GM12878 (cell line): ENCODE measurements around the gene STRA6. TPM values are rescaled to one million over a fixed set of nuclear protein-coding genes. Genes with fewer than 3 reads are reported as not detected.

Experiments
- ATAC-seq: fragments of 200-7000 bp; cut with Tn5 transposase; 3 replicates; pipeline ENCODE4 v1.9.1; 2020; ENCODE audit warnings: mild to moderate bottlenecking, moderate library complexity
- BruUV-seq: library from RNA; stranded (reverse); fragments of 400-500 nt; replicated peaks from 2 replicates; lab custom pipeline; 2021; lab: Mats Ljungman, UMichigan
- CTCF ChIA-PET: fragments of 300-600 bp; sonication (Branson Sonifier 250); formaldehyde crosslinking; extraction: SDS; loops from one replicate; lab custom pipeline; 2021; ENCODE audit warnings: inconsistent platforms; lab: Yijun Ruan, JAX
- POLR2A ChIA-PET: fragments of 350-600 bp; formaldehyde crosslinking; extraction: SDS; loops from one replicate; lab custom pipeline; 2021; ENCODE audit warnings: inconsistent platforms; lab: Charles Lee
- RAD21 ChIA-PET: fragments of 300-600 bp; sonication (Branson Sonifier 250); formaldehyde crosslinking; loops from one replicate; lab custom pipeline; 2023; ENCODE audit warnings: antibody characterized with exemption; ENCODE audit not compliant: unreplicated experiment; lab: Charles Lee
- SMC1A ChIA-PET: fragments of 300-600 bp; sonication (Branson Sonifier 250); formaldehyde crosslinking; loops from one replicate; lab custom pipeline; 2023; ENCODE audit not compliant: unreplicated experiment, uncharacterized antibody; lab: Charles Lee
- DNase-seq: peaks from one replicate; pipeline ENCODE4 v3.0.0-alpha.2; 2011; ENCODE audit warnings: low read depth, low spot score
- FAIRE-seq: peaks from 3 replicates; lab custom pipeline; 2011; peaks lifted over from hg19 to GRCh38; lab: Jason Lieb, UNC
- H2AFZ ChIP-seq: 2 replicates; pipeline ENCODE4 v1.6.0; 2011; ENCODE audit warnings: low read depth, low read length, control low read depth; ENCODE audit not compliant: control insufficient read depth
- H3K27ac ChIP-seq: 2 replicates; pipeline ENCODE4 v1.5.1; 2011; ENCODE audit warnings: control low read depth; ENCODE audit not compliant: control insufficient read depth, insufficient read depth
- H3K27me3 ChIP-seq, 2 experiments: replicated peaks in 1 of 2; 2 replicates each; pipeline versions ENCODE4 v1.6.0 to v1.6.1; 2011; ENCODE audit warnings: low read length in 1 of 2; ENCODE audit not compliant: control insufficient read depth in 2 of 2, insufficient read depth in 2 of 2
- H3K36me3 ChIP-seq, 2 experiments: 2 replicates each; pipeline ENCODE4 v1.5.1; 2011; ENCODE audit warnings: low read length in 1 of 2; ENCODE audit not compliant: control insufficient read depth in 2 of 2, insufficient read depth in 2 of 2
- H3K4me1 ChIP-seq: 2 replicates; pipeline ENCODE4 v1.6.1; 2011; ENCODE audit warnings: mild to moderate bottlenecking, low read length, moderate library complexity, mixed read lengths; ENCODE audit not compliant: control insufficient read depth, insufficient read depth
- H3K4me2 ChIP-seq: 2 replicates; pipeline ENCODE4 v1.6.0; 2011; ENCODE audit warnings: control low read depth; ENCODE audit not compliant: control insufficient read depth, insufficient read depth
- H3K4me3 ChIP-seq: fragments of 200-600 bp; sonication (generic); 2 replicates; pipeline ENCODE4 v1.5.1; 2016
- H3K79me2 ChIP-seq: 2 replicates; pipeline ENCODE4 v1.6.0; 2011; ENCODE audit warnings: low read length; ENCODE audit not compliant: control insufficient read depth, insufficient read depth
- H3K9ac ChIP-seq: 2 replicates; pipeline ENCODE4 v1.8.0; 2011; ENCODE audit warnings: low read length, control low read depth, mixed read lengths; ENCODE audit not compliant: control insufficient read depth, insufficient read depth
- H3K9me3 ChIP-seq: replicated peaks from 3 replicates; pipeline ENCODE4 v1.5.1; 2011; ENCODE audit warnings: mild to moderate bottlenecking, low read length; ENCODE audit not compliant: control insufficient read depth, insufficient read depth
- H4K20me1 ChIP-seq: 2 replicates; pipeline ENCODE4 v1.6.0; 2011; ENCODE audit not compliant: control insufficient read depth, insufficient read depth
- ATF7 ChIP-seq: fragments of 450-650 bp; IDR thresholded peaks from 2 replicates; pipeline ENCODE4 v1.6.1; 2016; ENCODE audit warnings: low read depth, mild to moderate bottlenecking
- MTA2 ChIP-seq: fragments of 450-650 bp; IDR thresholded peaks from 2 replicates; pipeline ENCODE4 v1.6.1; 2016; ENCODE audit warnings: low read depth, mild to moderate bottlenecking, moderate library complexity
- RBBP5 ChIP-seq: fragments of 200-600 bp; sonication (generic); conservative IDR thresholded peaks from 2 replicates; pipeline ENCODE4 v1.6.1; 2016
- SREBF2 ChIP-seq: IDR thresholded peaks from 2 replicates; pipeline ENCODE4 v1.6.1; 2012; ENCODE audit warnings: mild to moderate bottlenecking, low read length
- SUZ12 ChIP-seq: fragments of 200-600 bp; sonication (generic); IDR thresholded peaks from one replicate; pipeline ENCODE4 v1.6.1; 2018; ENCODE audit warnings: antibody characterized with exemption, mild to moderate bottlenecking; ENCODE audit not compliant: unreplicated experiment
- TCF3 ChIP-seq: IDR thresholded peaks from 2 replicates; pipeline ENCODE4 v1.6.1; 2012; ENCODE audit warnings: low read depth, mild to moderate bottlenecking, low read length, borderline replicate concordance; ENCODE audit not compliant: insufficient read depth
- ZNF24 ChIP-seq: fragments of 450-650 bp; IDR thresholded peaks from 2 replicates; pipeline ENCODE4 v1.6.1; 2017; ENCODE audit warnings: antibody characterized with exemption, mild to moderate bottlenecking
- ZNF274 ChIP-seq: IDR thresholded peaks from one replicate; pipeline ENCODE4 v1.8.0; 2011; ENCODE audit not compliant: insufficient read length, insufficient read depth
- ZNF384 ChIP-seq: IDR thresholded peaks from 2 replicates; pipeline ENCODE4 v1.6.1; 2012; ENCODE audit warnings: low read depth, mild to moderate bottlenecking, low read length, improper control_type of control experiment, borderline replicate concordance
- WGBS: methylation state at CpG from one replicate; pipeline ENCODE4 v1.1.6; 2016; ENCODE audit warnings: low lambda C conversion rate; ENCODE audit not compliant: insufficient replicate concordance, insufficient coverage; ENCODE audit errors: missing lambda C conversion rate; 5-methylcytosine and 5-hydroxymethylcytosine counted together
- in situ Hi-C: fragments of 300-500 bp; cut with MboI; formaldehyde crosslinking; loops from 9 replicates; pipeline ENCODE4 v1.14.3; 2018; ENCODE audit warnings: mixed read lengths
- intact Hi-C: fragments of 100-400 bp; cut with micrococcal nuclease; formaldehyde crosslinking; loops from one replicate; pipeline ENCODE4 v1.14.2; 2022; ENCODE audit not compliant: unreplicated experiment
- polyA plus RNA-seq, 11 experiments: library from polyadenylated mRNA; depleted of rRNA in 4 of 11; unstranded in 6 of 11; stranded (reverse) in 5 of 11; fragments of >200 nt; fragmentation: Nextera tagmentation in 4 of 11; fragmentation: Illumina TruSeq in 1 of 11; extraction: Ambion mirVana in 4 of 11; extraction: Trizol in 1 of 11; gene quantifications; 1 replicate in 1 of 11; 2 replicates in 10 of 11; pipeline versions ENCODE4 v1.2.1 to v1.2.3, GENCODE V29; 2011 to 2016; ENCODE audit warnings: inconsistent platforms in 2 of 11, missing spikeins in 2 of 11, low read depth in 1 of 11
- total RNA-seq, 4 experiments: library from RNA; depleted of rRNA in 3 of 4; stranded (reverse); fragments of >200 nt in 3 of 4; fragmentation: Illumina TruSeq in 1 of 4; extraction: Trizol in 1 of 4; gene quantifications; 2 replicates each; pipeline versions ENCODE4 v1.2.1 to v1.2.3, GENCODE V29; 2013 to 2021
- TF ChIP-seq, protein P1 (sequence below): fragments of 450-650 bp; IDR thresholded peaks from 2 replicates; pipeline ENCODE4 v1.6.1; 2017; ENCODE audit warnings: antibody characterized with exemption, mild to moderate bottlenecking, moderate library complexity

The STRA6 gene
- total and polyA plus RNA-seq, 10 of the 15 experiments (the other 5 are each of a cell fraction or from before 2014, with no cell fraction given), result 0.31 to 10.8 (median 5.8) TPM

DNA sequence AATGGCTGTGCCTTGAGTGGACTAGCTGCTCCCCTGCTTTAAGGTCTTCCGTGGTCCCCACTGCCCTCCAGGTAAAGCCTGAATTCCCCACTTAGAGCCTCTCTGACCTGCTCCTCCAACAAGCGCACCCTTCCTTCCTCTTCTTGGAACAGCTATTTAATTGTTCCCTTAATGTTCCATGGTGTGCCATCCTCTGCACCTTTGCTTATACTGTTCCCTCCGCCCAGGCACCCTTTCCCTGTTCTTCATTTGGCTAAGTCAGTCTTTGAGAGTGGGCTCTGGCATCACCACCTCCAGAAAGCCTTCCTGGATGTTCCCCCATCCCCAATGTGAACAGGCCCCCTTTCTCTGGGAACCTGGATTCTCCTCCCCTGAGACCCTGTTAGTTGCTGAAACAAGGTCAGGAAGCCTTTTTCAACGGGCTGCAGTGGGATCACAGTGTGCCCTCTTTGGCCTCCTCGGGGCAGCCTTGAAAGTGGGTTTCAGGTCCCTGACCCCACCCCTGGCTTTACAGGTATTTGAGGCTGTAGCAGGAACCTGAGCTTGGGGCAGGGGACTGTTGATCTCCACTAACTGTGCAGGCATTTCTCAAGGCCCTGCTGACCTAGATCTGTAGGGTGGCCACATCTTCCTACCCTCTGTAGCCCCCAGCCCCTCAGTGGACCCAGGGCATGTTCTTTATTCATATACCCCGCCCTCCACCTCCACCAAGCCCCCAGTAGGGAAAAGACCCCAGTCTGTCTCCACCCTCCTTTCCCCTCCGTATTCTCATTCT, 24.1 kb downstream of the STRA6 start:
- H3K27me3 ChIP-seq, result no peaks in the 10 kb centered on the region
- CTCF ChIA-PET, result no interaction called here
- POLR2A ChIA-PET, result no interaction called here
- H3K9me3 ChIP-seq, result no peaks in the 10 kb centered on the region
- RAD21 ChIA-PET, result no interaction called here
- DNase-seq (no peak), FAIRE-seq (no peak), ATAC-seq (no peak)
- in situ Hi-C loops (no loop called here), intact Hi-C loops (no loop called here)
- no peak overlapping the region for H3K4me3 ChIP-seq
- no peak overlapping the region for H3K9ac ChIP-seq
- H3K36me3 ChIP-seq, result no peaks in the 10 kb centered on the region
- 18% methylated on average over 7 of the region's 7 CpGs for WGBS
- no peak overlapping the region for H2AFZ ChIP-seq
- no peak overlapping the region for H3K4me2 ChIP-seq
- no TSS peak for BruUV-seq
- H3K4me1 ChIP-seq, result peaks cover 7% of the 10 kb centered on the region
- SMC1A ChIA-PET, result no interaction called here
- no peaks in the 10 kb centered on the region for H3K79me2 ChIP-seq
- TF ChIP-seq, protein P1, sequence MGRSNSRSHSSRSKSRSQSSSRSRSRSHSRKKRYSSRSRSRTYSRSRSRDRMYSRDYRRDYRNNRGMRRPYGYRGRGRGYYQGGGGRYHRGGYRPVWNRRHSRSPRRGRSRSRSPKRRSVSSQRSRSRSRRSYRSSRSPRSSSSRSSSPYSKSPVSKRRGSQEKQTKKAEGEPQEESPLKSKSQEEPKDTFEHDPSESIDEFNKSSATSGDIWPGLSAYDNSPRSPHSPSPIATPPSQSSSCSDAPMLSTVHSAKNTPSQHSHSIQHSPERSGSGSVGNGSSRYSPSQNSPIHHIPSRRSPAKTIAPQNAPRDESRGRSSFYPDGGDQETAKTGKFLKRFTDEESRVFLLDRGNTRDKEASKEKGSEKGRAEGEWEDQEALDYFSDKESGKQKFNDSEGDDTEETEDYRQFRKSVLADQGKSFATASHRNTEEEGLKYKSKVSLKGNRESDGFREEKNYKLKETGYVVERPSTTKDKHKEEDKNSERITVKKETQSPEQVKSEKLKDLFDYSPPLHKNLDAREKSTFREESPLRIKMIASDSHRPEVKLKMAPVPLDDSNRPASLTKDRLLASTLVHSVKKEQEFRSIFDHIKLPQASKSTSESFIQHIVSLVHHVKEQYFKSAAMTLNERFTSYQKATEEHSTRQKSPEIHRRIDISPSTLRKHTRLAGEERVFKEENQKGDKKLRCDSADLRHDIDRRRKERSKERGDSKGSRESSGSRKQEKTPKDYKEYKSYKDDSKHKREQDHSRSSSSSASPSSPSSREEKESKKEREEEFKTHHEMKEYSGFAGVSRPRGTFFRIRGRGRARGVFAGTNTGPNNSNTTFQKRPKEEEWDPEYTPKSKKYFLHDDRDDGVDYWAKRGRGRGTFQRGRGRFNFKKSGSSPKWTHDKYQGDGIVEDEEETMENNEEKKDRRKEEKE, result no peak
- TF ChIP-seq SREBF2 (no peak), SUZ12 (no peak), ZNF384 (no peak), TCF3 (no peak), RBBP5 (no peak), ZNF24 (no peak), ATF7 (no peak), ZNF274 (no peak), MTA2 (no peak)
- no peaks in the 10 kb centered on the region for H4K20me1 ChIP-seq
- no peak overlapping the region for H3K27ac ChIP-seq
